NB4 (cell line): Measurements from ENCODE around the gene RETREG3.

Source experiments
- DNase-seq: peaks from one replicate; pipeline ENCODE4 v3.0.0; 2010; ENCODE audit warnings: low read depth
- H3K4me3 ChIP-seq: one replicate; pipeline ENCODE4 v1.5.1; 2011; ENCODE audit warnings: mild to moderate bottlenecking, low read depth, low read length, moderate library complexity
- MYC ChIP-seq: IDR thresholded peaks from 2 replicates; pipeline ENCODE4 v1.6.1; 2011; ENCODE audit warnings: low read depth, low read length
- POLR2A ChIP-seq: IDR thresholded peaks from 2 replicates; pipeline ENCODE4 v1.6.1; 2011; ENCODE audit warnings: mild to moderate bottlenecking; ENCODE audit not compliant: insufficient read length; ENCODE audit errors: extremely low read depth
- TF ChIP-seq, protein P1 (sequence below): IDR thresholded peaks from one replicate; pipeline ENCODE4 v1.5.1; 2012; ENCODE audit warnings: low read depth, low read length
- TF ChIP-seq, protein P2 (sequence below): IDR thresholded peaks from 2 replicates; pipeline ENCODE4 v1.6.1; 2011; ENCODE audit warnings: low read depth, low read length

The RETREG3 gene

DNA sequence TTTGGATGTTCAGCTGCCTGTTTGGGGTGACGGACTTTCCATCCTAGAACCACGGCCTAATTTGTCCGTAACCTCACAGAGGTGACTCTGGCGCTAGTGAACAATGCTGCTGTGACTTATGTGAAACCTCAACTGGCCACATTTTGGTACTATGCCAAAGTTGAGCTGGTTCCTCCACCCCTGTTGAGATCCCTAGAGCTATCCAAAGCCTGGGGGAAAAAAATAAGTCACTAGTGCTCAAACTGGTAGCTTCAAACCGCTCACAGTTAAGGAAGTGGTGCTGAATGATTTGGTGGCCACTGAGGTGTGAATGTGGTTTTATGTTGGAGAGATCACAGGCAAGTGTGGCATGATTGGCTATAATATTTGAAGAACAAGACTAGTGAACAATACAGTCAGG, 38.6 kb upstream of the RETREG3 start:
- no peak overlapping the region for H3K4me3 ChIP-seq
- TF ChIP-seq, protein P1, sequence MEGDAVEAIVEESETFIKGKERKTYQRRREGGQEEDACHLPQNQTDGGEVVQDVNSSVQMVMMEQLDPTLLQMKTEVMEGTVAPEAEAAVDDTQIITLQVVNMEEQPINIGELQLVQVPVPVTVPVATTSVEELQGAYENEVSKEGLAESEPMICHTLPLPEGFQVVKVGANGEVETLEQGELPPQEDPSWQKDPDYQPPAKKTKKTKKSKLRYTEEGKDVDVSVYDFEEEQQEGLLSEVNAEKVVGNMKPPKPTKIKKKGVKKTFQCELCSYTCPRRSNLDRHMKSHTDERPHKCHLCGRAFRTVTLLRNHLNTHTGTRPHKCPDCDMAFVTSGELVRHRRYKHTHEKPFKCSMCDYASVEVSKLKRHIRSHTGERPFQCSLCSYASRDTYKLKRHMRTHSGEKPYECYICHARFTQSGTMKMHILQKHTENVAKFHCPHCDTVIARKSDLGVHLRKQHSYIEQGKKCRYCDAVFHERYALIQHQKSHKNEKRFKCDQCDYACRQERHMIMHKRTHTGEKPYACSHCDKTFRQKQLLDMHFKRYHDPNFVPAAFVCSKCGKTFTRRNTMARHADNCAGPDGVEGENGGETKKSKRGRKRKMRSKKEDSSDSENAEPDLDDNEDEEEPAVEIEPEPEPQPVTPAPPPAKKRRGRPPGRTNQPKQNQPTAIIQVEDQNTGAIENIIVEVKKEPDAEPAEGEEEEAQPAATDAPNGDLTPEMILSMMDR: no peak
- TF ChIP-seq, protein P2, sequence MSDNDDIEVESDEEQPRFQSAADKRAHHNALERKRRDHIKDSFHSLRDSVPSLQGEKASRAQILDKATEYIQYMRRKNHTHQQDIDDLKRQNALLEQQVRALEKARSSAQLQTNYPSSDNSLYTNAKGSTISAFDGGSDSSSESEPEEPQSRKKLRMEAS: no peak
- TF ChIP-seq MYC (no peak), POLR2A (no peak)
- DNase-seq: no peak

DNA sequence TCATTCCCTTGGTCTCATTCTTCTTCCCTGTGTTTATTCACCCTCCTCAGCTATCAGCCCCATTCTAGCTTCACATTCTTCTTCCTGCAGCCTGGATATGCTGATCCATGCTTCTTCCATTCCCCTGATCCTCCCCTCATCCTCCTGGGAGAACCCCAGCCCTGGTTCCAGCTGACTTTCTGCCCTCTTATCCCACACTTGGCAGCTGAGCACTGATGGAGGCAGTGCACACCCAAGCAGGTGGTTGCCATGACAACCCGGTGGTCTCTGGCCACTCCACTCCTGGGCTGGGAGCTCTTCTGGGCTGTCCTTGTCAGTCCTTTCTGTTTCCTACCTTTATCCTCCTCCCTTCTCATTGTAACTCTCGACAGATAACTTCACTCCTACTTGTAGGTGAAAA, 33.2 kb upstream of the RETREG3 start:
- TF ChIP-seq MYC: no peak
- TF ChIP-seq, protein P2: no peak
- TF ChIP-seq POLR2A: no peak
- TF ChIP-seq, protein P1: no peak
- DNase-seq: no peak
- no peak overlapping the region for H3K4me3 ChIP-seq

DNA sequence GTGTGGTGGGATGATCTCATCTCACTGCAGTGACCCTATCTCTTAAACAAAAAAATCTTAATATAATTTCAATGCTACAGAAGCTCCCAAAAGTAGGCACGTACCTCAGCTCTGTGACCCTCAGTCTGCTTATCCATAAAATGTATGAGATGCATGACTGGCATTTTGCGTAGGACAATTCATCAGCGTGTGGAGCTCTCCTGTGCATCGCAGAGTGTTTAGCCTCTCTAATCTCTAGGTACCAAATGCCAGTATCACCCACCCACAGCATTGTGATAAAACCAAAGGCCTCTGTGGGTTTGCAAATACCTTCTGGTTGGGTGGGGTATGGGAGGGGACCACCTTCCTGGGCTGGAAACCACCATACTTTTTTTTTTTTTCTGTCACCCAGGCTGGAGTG, 30.9 kb upstream of the RETREG3 start:
- DNase-seq: no peak
- H3K4me3 ChIP-seq: no peak overlapping the region
- TF ChIP-seq, protein P1: no peak
- TF ChIP-seq POLR2A (no peak), MYC (no peak)
- TF ChIP-seq, protein P2: no peak

DNA sequence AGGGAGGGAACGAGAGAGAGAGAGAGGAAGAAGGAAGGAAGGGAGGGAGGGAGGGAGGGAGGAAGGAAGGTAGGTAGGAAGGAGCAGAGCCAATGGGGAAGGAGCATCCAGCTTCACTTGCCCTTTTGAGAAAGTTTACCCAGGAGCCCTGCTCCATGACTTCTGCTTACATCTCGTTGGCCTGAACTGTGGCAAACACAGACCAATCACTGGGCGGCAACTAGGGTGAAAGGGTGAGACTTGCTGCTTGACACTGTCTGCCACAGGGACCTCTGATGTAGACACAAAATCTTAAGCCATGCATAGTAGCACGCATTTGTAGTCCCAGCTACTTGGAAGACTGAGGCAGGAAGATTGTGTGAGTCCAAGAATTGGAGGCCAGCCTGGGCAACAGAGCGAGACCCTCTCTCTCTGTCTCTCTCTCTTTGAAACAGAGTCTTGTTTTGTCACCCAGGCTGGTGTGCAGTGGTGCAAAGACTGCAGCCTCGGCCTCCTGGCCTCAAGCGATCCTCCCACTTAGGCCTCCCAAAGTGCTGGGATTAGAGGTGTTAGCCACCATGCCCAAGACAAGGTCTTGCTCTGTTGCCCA, 30.4 kb upstream of the RETREG3 start:
- TF ChIP-seq, protein P2: no peak
- TF ChIP-seq, protein P1: no peak
- no peak for TF ChIP-seq POLR2A
- no peak for TF ChIP-seq MYC
- no peak overlapping the region for H3K4me3 ChIP-seq
- DNase-seq: peak; percentile 26

DNA sequence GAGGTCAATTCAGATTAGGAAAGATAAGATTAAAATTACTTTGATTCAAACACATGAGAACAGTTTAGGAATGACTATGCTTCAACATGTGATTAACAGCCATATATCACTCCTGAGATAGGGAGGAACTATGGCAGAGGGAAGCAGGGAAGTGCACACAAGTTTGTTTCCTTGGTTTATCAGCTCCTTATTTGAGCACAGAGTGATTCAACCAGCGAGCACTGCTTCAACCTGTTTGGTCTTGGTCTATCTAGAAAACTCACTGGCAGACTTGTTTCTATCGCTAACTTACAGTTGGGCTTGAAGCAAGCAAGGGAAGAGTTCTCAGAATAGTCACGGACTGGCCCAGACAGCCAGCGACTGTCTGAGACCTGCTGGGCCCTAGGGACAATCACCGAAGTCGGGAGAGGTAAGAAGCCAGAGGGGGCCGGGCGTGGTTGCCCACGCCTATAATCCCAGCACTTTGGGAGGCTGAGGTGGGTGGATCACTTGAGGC, 23.8 kb upstream of the RETREG3 start:
- no peak overlapping the region for H3K4me3 ChIP-seq
- DNase-seq: no peak
- TF ChIP-seq, protein P1: no peak
- TF ChIP-seq MYC (no peak), POLR2A (no peak)
- TF ChIP-seq, protein P2: no peak
